Activated naive CD4-positive, alpha-beta T cell treated with anti-CD3 and anti-CD28 coated beads, Interleukin-2, amount 50 U/mL, for 16 hours (primary cell): ENCODE results near the gene MLLT6.
A peak's percentile ranks its signal among the peaks of the same experiment; 100 is the strongest.

Experiments
- DNase-seq: peaks from one replicate; pipeline ENCODE4 v3.0.0-alpha.2; 2020

The MLLT6 gene

DNA sequence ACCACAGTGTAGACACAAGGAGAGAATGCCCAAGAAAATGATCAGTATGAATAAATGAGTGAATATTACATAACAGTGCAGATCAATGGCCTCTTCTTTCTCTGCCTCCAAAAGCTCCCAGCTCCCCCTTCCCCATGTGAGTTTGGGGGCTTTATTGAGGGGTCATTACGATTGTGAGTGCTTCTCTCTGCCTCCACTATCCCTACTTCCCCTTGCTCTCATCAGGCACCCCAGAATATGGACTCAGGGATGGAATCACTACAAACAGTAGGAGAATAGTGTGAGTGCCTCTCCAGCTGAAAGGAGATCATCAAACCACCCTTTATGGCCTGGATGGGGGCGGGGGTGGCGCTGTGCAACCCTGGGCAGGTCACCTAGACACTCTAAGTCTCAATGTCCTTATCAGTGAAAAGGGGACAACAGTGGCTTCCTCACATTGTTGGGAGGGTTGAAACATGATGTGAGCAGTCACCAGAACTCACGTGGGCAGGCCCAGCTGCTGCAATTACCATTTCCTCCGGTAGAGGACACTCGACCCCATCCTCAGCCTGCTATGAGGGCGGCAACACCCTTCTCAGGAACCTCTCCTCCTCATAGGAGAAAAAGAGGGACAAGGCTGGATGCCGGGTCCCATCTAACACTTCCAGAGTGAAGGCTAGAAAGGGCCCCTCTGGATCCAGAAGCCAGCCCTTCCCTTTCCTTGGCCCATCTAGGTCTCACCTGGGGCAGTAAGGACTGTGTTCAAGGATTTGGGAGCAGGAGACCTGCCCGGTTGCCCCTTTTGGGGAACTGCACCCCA, 28.2 kb upstream of the MLLT6 start:
- DNase-seq, result peak; percentile 81

DNA sequence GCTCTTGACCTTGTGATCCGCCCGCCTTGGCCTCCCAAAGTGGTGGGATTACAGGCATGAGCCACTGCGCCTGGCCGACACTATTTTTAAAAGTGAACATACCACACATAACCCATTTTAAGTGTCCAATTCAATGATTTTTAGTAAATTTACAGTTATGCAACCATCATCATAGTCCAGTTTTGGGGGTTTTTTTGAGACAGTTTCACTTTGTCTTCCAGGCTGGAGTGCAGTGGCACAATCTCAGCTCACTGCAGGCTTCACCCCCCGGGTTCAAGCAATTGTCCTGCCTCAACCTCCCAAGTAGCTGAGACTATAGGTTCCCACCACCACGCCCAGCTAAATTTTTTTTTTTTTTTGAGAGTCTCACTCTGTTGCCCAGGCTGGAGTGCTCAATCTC, 27.3 kb upstream of the MLLT6 start:
- DNase-seq, result no peak

DNA sequence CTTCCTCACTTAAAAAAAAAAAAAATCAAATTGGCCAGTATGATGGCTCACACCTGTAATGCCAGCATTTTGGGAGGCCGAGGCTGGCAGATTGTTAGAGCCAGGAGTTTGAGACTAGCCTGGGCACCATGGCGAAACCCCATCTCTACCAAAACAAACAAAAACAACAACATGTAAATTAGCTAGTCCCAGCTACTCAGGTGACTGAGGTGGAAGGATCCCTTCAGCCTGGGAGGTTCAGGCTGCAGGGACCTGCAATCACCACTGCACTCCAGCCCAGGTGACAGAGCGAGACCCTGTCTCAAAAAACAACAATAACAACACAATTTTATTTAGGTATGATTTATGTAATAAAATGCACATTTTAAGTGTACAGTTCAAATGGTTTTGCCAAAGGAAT, 24.0 kb upstream of the MLLT6 start:
- no peak for DNase-seq

GRCh38 chr17:38685491-38685890, 19.6 kb upstream of the MLLT6 start:
- no peak for DNase-seq

GRCh38 chr17:38687286-38687685, 17.8 kb upstream of the MLLT6 start:
- DNase-seq, result no peak

DNA sequence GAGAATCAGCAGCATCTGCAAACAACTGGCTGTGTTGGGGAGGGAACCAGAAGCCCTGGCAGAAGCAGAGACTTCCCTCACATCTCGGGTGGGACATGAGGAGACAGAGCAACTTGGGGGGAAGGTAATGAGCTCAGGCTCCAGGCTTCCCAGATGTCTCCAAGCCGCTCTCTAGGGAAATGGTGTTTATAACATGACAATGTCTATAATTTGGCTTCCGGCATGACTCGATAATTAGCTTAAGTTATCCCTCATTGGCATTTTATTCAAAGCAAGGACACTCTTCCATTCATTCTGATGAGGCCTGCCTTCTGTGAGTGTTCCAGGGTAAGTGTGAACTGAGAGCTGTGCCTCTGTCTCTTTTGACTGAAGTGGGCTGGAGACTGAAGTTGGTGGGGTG, 14.7 kb upstream of the MLLT6 start:
- DNase-seq, result no peak

- no peak for DNase-seq
Observed at GRCh38 chr17:38691154-38691553, 13.9 kb upstream of the MLLT6 start.

DNA sequence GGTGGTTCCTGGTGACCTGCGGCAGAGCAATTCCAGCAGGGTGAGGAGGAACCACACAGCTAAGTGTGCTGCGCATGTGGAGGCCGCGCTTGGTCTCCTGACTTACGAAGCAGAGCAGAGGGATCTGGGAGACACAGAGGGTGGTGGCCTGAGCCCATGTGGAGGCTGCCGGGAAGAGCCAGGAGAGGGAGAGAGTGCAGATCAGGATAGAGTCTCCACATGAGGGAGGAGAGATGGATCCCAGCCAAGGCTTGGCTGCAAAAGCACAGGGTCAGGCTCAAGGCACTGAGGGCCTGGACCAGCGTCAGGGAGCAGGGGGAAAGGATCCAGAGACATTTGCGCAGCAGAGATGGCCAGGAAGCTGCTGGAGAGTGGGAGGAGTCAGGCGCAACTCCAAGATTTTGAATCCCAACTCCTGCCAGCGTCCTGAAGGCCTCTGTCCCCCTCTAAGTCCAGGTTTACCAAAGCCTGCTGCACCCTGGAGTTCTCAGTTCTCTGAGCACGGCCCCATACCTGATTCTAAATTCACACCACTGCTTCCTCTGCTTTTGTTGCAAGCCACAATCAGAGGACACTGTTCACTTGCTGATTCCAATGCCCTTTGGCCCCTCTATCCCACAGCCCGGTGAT, 11.3 kb upstream of the MLLT6 start:
- DNase-seq, result no peak

DNA sequence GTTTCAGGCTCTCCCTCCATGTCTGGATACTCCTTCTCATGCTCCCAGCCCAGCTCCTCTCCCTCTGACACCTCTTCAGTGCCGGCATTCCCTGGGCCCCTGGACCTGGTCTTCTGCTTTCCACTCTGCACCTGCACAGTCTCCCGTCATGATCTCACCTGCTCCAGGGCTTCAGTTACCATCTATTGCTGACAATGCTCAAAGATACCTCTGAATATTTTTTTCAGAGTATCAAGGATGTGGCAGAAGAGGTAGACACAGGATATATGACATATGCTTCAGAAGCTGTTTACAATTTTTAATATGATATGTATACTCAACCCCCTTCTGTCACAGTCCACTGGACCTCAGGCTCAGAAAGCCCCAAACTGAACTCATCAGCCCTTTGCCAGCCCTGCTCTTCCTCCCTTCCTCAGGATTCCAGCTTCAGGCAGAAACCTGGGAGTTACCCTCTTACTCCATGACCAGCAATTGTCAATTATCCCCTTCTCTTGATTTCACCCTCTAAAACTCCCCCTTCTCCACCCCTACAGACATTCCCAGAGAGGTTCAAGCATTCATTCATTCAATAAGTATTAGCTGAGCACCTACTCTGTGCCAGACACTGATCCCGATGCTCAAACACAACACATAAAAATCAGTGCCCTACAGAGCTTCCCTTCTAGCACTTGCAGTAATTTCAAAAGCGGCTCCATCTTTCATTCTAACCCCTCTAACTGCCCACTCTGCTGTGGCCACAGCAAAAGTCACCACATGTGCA, 7.8 kb upstream of the MLLT6 start:
- no peak for DNase-seq

GRCh38 chr17:38698760-38699159, 6.3 kb upstream of the MLLT6 start:
- DNase-seq, result no peak

- peak; percentile 86 for DNase-seq
Observed at GRCh38 chr17:38701504-38702165, 3.4 kb upstream of the MLLT6 start.

DNA sequence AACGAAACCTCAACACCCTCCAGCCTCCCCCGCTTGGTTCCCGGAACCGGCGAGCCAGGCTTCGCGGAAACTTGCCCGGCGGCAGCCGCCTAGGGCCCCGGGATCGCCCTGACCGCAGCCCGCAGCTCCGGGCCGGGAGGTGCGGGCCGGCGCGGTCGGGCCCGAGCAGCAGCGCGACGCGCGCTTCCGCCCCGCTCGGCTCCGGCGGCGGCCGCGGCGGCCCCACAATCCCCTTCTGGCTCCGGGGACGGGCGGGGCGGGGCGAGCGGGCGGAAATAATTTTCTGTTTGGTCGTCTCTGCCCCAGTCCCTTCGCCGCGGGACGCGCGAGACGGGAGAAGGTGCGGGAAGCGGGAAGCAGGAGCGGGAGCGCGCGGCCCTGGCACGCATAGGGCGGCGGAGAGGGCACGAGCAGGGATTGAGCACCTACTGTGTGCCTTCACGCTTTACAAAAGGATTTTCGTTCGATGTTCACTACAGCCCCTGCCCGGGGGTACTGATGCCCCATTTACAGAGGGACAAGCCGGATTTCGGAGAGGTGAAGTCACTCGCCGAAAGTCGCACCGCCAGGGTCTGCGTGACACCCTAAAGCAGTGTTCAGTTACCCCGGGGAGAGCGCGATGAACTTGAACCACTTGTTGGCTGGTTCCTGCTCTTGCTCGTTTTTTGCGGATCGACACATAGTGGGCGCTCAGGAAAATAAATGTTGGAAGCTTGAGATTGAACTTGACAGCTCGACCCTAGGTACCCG, 2.7 kb upstream of the MLLT6 start:
- peak; percentile 78 for DNase-seq

- DNase-seq, result no peak
Observed at GRCh38 chr17:38702916-38703741, 1.9 kb upstream of the MLLT6 start.

GRCh38 chr17:38703742-38704605, 1.1 kb upstream of the MLLT6 start:
- peak; percentile 86 for DNase-seq

GRCh38 chr17:38705523-38705802, 390 bp downstream of the MLLT6 start:
- DNase-seq, result no peak

DNA sequence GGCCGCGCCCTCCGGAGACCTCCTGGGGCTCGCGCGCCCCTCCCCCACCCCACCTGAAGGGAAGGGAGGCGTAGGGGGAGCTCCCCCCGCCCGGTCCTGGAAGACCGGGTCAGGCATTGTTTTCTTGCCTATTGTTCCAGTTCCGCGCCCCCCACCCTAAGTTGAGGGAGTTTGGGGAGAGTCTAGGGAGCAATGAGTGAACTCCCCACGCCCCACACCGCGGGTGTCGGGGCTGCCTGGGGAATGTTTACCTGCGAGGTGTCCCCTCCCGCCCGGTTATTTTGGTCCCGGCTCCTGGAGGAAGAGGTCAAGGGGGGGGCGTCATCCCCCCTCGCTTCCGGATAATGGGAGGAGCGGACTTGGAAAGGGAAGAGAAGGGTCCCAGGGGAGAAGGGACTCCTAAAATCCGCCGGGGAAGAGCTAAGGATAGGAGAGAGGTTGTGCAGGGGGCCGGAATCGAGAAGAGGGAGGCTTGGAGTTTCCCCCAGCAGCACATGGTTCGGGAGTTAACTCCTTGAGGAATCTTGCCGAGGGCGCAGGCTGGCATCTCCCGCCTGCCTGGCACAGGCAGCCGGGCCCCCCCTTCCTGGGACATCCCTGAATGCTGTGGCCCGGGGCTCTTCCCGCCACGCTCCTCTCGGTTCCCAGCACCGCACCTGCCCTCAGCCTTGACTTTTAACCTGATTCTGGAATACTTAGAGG, 881 bp downstream of the MLLT6 start:
- peak; percentile 41 for DNase-seq

- peak; percentile 24 for DNase-seq
Observed at GRCh38 chr17:38706505-38707216, 1.6 kb downstream of the MLLT6 start.

DNA sequence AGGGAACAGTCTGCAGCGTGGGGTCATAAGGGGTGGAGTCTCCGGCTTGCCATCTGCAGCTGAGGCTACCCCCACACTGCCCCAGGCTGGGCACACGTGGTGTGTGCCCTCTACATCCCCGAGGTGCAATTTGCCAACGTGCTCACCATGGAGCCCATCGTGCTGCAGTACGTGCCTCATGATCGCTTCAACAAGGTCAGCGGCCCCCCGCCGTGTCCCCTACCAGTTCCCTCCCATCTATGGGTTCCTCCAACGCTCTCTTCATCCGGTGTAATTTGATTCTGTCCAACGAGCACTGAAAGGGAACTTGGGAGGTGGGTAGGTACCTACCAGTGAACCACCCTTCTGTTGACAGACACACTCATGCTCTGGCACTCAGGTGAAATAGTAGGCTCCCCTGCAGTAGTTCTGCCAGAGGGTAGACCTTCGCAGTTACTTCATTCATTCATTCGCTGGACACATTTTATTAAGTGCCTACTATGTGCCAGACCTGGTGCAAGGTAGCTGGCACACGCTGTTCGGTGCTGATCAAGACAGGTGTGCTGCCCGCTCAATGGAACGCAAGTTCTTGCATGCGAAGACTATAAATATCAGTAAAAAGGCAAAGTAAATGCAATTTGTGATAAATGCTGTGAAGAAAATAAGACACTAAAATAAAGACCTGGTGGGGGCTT, 2.7 kb downstream of the MLLT6 start:
- no peak for DNase-seq
